Left ventricle myocardium superior (tissue), 1 donor: ENCODE data around the gene RYR1. TPM values are rescaled to one million over a fixed set of nuclear protein-coding genes. Genes with fewer than 3 reads are reported as not detected.
"Not testable (repeated sequence)": the region's sequence is repeated elsewhere in the genome, so short reads cannot be mapped to it uniquely, and the experiment has no call there.

Experiments
- ATAC-seq: fragments of 200-7000 bp; cut with Tn5 transposase; one replicate; pipeline ENCODE4 v1.9.1; 2020; ENCODE audit warnings: mild to moderate bottlenecking, moderate library complexity
- DNase-seq: peaks from one replicate; pipeline ENCODE4 v3.0.0-alpha.2; 2020
- intact Hi-C: fragments of 100-400 bp; cut with micrococcal nuclease; formaldehyde crosslinking; loops from one replicate; pipeline ENCODE4 v1.11.0; 2022
- total RNA-seq: library from RNA; stranded (reverse); fragmentation: NEBNext Ultra II Directional; extraction: Animal tissue kit (Norgen Biotek cat#: 25700); gene quantifications from one replicate; pipeline ENCODE4 v1.2.1, GENCODE V29; 2021
- donor health status: DM: no; HTN: yes; CAD: no; lungs with severe emphysema.

RYR1 gene
- total RNA-seq, 1 donor from 2014 or later, result 1.1 TPM

DNA sequence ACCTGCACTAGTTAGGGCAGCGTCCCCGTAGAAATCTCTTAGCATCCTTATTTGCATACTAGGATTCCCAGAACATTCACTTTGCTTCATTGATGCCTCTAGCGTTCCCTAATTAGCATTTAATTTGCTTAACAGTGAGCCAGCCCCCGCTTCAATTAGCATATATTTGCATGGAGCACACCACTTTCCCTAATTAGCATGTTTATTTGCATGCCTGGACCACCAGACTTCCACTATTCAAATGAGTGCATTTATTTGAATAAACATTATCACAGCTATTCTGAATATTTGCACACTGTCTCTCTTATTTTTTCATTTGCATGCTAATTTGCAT is 69.6 kb downstream of the RYR1 start:
- DNase-seq, result no peak
- intact Hi-C loops, result no loop called here
- no peak for ATAC-seq

DNA sequence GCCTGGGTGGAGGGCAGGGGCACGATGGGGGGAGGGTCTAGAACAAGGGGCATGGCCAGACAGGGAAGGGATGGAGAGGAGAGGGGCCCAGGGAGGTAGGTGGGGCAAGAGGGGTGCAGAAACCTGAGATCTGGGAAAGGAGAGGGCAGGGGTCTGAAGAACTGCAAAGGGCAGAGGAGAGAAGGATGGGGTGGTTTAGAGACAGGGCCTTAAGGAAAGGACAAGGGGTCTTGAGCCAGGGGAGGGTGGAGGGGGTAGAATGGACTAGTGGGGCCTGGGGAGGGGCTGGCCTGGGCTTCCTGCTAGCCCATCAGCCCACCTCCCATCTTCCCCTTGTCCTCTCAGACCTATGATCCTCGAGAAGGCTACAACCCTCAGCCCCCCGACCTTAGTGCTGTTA is 72.5 kb downstream of the RYR1 start:
- intact Hi-C loops, result no loop called here
- no peak for ATAC-seq
- no peak for DNase-seq

DNA sequence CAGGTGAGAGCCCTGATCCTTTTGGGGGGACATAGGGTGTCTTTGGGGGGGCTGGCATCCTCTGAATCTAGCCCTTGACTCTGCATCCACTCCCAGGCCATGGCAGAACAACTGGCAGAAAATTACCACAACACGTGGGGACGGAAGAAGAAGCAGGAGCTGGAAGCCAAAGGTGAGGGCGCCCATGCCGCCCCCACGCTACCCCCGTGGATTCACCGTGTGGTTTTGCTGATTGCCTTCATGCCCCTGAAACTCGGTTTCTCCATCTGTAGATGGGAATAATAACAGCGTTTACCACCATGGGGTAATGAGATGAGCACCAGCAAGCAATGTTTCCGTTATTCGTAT is 72.9 kb downstream of the RYR1 start:
- ATAC-seq (no peak), DNase-seq (no peak)
- intact Hi-C loops, result no loop called here

DNA sequence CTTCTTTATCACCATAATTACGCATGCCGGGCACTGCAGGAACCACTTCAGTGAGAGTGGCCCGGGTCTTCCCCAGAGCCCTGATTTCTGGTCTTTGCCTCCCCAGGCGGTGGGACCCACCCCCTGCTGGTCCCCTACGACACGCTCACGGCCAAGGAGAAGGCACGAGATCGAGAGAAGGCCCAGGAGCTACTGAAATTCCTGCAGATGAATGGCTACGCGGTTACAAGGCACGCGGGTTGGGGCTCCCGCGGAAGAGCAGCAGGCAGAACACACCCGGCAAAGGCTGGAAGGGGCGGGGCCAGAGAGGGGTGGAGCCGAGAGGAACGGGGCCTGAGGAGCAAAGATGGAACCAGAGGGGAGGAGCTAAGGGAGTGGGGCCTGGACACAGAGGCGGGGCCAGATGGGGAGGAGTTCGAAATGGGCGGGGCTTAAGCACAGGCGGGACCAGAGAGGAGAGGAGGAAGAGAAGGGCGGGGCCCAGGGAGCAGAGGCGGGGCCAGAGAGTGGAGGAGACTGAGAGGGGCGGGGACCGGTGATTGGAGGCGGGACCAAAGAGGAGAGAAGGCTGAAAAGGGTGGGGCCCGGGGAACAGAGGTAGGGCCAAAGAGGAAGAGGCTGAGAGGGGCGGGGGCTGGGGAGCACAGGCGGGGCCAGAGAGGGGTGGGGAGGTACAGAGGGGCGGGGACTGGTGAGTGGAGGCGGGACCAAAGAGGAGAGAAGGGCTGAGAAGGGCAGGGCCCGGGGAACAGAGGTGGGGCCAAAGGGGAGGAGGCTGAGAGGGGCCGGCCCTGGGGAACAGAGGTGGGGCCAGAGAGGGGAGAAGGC is 73.4 kb downstream of the RYR1 start:
- peak; percentile 81 for ATAC-seq
- DNase-seq, result peak; percentile 63
- intact Hi-C loops, result no loop called here

DNA sequence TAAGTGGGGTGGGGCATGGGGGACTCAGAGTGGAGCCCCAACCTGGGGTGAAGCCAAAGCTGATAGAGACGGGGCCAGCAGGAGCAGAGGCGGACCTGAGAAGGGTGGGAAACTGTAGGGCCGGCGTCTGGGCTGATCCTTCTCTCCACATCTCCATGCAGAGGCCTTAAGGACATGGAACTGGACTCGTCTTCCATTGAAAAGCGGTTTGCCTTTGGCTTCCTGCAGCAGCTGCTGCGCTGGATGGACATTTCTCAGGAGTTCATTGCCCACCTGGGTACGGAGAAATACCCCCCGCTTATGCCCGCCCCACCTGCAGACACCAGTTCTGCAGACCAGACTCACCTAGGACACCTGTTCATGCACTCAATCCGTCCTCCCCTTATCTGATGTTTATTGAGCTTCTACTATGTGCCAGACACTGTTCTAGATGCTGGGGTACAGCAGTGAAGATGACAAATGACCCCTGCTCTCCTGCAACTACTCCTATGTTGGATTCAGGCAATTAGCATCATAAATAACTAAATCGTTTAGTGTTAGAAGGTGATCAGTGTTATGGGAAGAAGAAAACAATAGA is 74.1 kb downstream of the RYR1 start:
- no peak for DNase-seq
- intact Hi-C loops, result no loop called here
- no peak for ATAC-seq

DNA sequence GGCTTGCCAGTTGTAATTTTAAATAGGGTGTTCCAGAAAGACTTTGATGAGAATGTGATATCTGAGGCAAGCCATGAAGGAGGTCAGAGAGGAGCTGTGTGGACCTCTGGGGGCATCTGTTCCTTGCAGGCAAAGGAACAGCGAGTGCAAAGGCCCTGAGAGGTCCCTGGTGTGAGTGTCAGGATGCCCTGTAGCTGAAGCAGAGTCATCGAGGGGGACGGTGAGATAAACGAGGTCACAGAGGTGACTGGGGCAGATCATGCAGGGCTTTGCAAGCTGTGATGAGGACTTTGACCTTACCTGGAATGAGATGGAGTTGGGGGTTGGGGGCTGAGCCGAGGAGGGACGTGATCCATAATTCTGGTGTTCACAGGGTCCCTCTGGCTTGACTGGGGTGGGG is 75.0 kb downstream of the RYR1 start:
- intact Hi-C loops, result no loop called here
- DNase-seq, result no peak
- no peak for ATAC-seq

DNA sequence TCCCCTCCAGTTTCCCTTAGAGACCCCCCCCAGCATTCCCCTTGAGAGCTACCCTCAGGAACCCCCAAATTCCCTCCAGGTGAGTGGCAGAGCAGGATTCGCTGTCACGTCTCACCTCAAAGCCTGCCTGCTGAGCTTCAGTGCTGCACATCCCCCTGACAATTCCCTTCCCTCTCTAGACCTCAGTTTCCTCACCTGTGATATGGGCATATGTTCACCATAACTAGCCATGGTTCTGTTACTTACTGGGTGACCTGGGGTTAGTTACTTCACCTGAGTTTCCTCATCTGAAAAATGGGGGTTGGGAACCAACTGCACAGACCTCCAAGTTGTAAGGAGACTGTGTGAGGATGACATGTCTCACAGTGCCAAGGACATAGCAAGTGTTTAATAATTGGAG is 75.5 kb downstream of the RYR1 start:
- intact Hi-C loops, result no loop called here
- ATAC-seq (no peak), DNase-seq (no peak)

DNA sequence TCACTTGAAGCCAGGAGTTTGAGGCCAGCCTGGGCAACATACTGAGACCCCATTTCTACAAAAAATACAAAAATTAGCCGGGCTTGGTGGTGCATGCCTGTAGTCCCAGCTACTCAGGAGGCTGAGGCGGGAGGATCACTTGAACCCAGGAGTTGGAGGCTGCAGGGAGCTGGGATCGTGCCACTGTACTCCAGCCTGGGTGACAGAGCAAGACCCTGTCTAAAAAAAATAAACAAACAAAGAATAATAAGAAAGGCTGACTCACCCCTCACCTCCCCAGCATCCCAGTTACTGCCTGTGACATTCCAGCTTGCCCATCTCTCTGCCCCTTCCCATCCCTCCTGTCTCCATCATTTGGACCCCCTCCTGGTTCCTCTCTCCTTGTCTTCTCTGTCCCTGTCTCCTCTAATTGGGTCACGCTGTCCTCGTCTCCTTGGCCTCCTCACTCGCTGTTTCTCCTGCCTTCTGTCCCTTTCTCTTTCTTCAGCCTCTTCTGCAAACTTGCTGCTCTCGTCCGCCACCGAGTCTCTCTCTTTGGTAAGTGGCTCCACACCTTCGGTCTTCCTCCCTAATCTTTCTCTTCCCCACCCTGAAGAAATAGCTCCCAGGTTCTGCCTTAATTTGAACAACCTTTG is 77.7 kb downstream of the RYR1 start:
- intact Hi-C loops, result no loop called here
- no peak for DNase-seq
- no peak for ATAC-seq

DNA sequence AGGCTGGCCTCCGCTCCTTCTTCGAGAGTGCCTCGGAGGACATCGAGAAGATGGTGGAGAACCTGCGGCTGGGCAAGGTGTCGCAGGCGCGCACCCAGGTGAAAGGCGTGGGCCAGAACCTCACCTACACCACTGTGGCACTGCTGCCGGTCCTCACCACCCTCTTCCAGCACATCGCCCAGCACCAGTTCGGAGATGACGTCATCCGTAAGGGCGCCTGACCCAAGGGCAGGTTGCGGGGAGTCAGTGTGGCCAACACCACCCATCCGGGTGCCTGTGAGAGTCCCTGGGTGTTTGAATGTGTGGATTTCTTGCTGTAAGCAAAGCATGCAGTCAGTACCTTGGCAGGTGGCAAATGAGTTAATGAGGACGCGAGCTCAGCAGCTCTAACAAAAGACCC is 78.8 kb downstream of the RYR1 start:
- intact Hi-C loops, result no loop called here
- ATAC-seq (no peak), DNase-seq (no peak)

DNA sequence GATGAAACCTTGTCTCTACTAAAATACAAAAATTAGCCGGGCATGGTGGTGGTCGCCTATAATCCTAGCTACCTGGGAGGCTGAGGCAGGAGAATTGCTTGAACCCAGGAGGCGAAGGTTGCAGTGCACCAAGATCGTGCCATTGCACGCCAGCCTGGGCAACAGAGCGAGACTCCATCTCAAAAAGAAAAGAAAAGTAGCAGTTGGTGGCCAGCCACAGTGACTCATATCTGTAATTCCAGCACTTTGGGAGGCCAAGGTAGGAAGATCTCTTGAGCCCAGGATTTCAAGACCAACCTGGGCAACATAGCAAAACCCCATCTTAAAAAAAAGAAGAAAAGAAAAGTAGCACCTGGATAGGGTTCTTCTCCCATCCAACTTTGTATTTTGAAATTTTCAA is 79.7 kb downstream of the RYR1 start:
- intact Hi-C loops, ATAC-seq, DNase-seq: not testable (repeated sequence)

DNA sequence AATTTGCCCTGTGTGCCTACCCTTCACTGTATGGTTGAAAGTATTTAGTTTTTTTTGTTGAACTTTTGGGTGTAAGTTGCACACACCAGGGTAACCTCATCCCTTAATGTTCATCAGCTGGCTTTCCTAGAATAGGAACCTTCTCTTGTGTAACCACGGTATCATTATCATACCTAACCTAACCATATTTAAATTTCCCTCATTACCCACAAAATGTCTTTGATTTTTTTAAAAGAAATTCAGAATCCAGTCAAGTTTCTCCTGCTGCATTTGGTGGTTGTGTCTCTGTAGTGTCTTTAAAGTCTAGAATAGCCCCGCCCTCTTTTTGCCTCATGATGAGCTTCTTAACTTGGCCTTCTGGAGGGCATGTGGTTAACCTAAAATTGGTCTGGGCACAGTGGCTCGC is 80.3 kb downstream of the RYR1 start:
- no peak for ATAC-seq
- intact Hi-C loops, result no loop called here
- no peak for DNase-seq

DNA sequence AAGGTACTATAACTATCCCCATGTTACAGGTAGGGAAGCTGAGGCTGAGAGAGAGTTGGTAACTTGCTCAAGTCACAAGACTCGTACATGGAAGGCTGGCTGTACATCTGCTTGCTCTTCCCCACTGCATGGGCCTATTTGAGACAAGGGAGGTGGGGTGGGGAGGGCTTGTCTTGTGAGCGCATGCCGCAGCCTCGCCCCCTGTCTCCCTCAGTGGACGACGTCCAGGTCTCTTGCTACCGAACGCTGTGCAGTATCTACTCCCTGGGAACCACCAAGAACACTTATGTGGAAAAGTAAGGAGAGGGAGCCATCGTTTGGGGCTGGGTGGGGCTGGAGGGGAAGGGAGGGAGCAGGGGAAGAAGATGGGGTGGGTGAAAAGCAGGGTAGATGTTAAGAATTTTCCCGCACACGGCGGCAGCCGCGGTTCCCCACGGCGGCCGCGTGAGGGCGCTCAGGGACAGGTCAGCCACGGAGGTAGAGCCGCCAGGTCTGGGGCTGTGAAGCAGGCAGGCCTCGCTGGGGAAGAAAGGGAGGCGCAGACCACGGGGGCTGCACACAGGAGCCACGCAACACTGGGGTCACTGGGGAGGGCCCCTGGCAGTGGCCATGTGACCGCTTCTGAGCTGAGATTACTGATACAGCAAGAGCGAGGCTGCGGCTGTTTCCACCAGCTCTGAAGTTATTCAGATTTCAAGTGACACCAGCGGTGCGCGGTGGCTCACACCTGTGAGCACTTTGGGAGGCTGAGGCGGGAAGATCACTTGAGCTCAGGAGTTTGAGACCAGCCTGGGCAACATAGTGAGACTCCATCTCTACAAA is 81.5 kb downstream of the RYR1 start:
- DNase-seq, result peak; percentile 78
- intact Hi-C loops, result no loop called here
- ATAC-seq, result peak; percentile 84

DNA sequence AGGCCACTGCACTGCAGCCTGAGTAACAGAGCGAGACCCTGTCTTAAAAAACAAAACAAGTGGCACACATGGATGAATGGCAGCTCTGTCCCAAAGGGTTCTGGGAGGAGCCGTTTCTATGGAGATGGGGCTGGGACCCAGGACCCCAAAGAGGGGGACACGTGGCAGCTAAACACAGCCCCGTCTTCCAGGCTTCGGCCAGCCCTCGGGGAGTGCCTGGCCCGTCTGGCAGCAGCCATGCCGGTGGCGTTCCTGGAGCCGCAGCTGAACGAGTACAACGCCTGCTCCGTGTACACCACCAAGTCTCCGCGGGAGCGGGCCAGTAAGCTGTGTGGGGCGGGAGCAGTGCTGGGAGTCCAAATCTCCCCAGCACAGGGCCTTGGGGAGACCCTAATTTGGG is 82.4 kb downstream of the RYR1 start:
- ATAC-seq (no peak), DNase-seq (no peak)
- intact Hi-C loops, result no loop called here

DNA sequence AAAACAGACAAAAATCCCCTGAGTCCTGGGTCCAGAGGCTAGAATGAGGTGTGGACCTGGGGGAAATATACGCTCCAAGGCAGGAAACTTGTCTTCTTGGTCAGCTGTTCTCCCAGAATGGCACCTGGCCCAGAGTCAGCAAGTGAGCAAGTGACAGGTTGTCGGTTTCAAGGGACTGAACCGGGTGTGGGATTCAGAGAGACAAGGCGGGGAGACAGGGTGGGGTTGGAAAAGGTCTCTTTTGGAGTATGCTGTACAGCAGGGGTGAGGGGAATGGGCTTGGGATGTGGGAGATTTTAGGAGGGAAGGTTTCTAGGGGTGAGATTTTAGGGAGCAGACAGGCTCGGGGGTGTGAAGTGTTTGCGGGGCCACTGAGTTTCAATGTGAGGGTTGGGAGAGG is 83.3 kb downstream of the RYR1 start:
- intact Hi-C loops, result no loop called here

DNA sequence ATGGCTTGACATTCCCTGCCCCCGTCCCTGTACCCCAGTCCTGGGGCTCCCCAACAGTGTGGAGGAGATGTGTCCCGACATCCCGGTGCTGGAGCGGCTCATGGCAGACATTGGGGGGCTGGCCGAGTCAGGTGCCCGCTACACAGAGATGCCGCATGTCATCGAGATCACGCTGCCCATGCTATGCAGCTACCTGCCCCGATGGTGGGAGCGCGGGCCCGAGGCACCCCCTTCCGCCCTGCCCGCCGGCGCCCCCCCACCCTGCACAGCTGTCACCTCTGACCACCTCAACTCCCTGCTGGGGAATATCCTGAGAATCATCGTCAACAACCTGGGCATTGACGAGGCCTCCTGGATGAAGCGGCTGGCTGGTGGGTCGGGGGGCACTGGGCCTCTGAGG is 83.8 kb downstream of the RYR1 start:
- DNase-seq, result no peak
- intact Hi-C loops, result no loop called here
- ATAC-seq, result no peak

More for the DNA sequence above, 83.3 kb downstream of the RYR1 start:
- no peak for ATAC-seq
- no peak for DNase-seq

DNA sequence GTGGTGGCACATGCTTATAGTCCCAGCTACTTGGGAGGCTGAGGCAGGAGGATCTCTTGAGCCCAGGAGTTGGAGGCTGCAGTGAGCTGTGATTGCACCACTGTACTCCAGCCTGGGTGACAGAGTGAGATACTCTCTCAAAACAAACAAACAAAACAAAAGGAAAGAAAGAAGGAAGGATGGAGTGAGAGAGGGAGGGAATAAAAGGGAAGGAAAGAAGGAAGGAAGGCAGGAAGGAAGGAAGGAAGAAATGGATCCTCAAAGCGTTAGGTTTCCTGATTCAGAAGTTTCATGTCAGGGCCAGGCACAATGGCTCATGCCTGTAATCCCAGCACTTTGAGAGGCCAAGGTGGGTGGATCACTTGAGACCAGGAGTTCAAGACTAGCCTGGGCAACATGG is 84.5 kb downstream of the RYR1 start:
- DNase-seq, ATAC-seq, intact Hi-C loops: not testable (repeated sequence)

DNA sequence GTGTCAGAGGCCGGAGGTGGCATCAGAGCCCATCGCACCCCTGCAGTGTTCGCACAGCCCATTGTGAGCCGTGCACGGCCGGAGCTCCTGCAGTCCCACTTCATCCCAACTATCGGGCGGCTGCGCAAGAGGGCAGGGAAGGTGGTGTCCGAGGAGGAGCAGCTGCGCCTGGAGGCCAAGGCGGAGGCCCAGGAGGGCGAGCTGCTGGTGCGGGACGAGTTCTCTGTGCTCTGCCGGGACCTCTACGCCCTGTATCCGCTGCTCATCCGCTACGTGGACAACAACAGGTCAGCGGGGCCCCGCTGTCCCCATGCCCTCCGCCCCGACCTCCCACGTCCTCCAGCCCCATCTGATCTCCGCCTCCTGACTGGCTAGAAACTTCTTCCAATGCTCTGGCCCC is 85.7 kb downstream of the RYR1 start:
- ATAC-seq, result no peak
- DNase-seq, result no peak
- intact Hi-C loops, result no loop called here

DNA sequence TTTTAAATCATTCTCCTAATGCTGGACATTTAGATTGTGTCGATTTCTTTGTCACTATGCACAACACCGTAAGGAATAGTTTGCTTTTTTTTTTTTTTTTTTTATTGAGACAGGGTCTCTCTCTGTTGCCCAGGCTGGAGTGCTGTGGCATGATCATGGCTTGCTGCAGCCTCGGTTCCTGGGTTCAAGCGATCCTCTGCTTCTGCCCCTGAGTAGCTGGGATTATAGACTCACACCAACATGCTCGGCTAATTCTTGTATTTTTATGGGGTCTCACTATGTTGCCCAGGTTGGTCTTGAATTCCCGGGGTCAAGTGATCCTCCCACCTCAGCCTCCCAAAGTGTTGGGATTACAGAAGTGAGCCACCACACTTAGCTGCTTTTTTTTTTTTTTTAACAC is 86.5 kb downstream of the RYR1 start:
- intact Hi-C loops, result no loop called here
- no peak for DNase-seq
- no peak for ATAC-seq

DNA sequence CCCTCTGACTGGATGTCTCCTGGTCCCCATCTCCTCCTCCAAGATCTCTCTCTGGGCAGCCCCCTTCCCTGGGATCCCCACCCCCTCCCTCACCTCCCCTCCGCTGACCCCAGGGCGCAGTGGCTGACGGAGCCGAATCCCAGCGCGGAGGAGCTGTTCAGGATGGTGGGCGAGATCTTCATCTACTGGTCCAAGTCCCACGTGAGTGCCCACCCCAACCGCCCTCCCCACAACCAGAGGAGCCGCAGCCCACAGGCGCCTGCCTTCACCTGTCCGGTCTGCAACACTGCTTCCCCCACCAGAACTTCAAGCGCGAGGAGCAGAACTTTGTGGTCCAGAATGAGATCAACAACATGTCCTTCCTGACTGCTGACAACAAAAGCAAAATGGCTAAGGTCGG is 89.4 kb downstream of the RYR1 start:
- no peak for ATAC-seq
- intact Hi-C loops, result no loop called here
- DNase-seq, result no peak

DNA sequence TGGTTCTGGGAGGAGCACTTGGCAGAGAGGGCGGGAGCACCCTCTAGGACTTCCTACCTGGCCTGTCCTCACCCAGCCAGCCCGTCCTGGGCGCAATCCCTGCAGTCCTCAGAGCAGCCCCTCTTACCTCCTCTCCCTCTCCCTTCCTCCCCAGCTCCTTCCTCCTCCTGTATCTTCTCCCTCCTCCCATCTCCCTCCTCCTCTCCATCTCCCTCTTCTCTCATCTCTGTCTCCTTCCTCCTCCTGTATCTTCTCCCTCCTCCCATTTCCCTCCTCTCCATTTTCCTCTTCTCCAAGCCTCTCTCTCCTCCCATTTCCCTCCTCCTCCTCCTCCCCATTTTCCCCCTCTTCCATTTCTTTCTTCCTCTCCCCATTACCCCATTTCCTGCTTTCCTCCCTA is 89.8 kb downstream of the RYR1 start:
- ATAC-seq, result no peak

More for the DNA sequence above, 89.8 kb downstream of the RYR1 start:
- intact Hi-C loops, result no loop called here
- DNase-seq, result no peak
